Measurements from ENCODE around the gene CSNK1G3.

CSNK1G3 gene

GRCh38 chr5:123540534-123540933 lies 28.6 kb downstream of the CSNK1G3 start:
- no peak for TF ChIP-seq TAF1 (IDR thresholded peaks at IDR 0.05; ENCODE audit: borderline replicate concordance, low read depth, low read length)
- no peak for TF ChIP-seq POLR2AphosphoS5 (IDR thresholded peaks at IDR 0.05; ENCODE audit: low read depth, low read length)
- TF ChIP-seq POLR2A (IDR thresholded peaks at IDR 0.05; ENCODE audit: low read depth, low read length), result no peak
- FAIRE-seq, result no peak
- DNase-seq (ENCODE audit: insufficient read length), result no peak

- FAIRE-seq (peak; percentile 44), DNase-seq (ENCODE audit: insufficient read length) (no peak)
- TF ChIP-seq TAF1 (IDR thresholded peaks at IDR 0.05; ENCODE audit: borderline replicate concordance, low read depth, low read length) (no peak), POLR2AphosphoS5 (IDR thresholded peaks at IDR 0.05; ENCODE audit: low read depth, low read length) (no peak), POLR2A (IDR thresholded peaks at IDR 0.05; ENCODE audit: low read depth, low read length) (no peak)
These were observed 31.5 kb downstream of the CSNK1G3 start for GRCh38 chr5:123543438-123543837.

GRCh38 chr5:123545506-123545905 lies 33.5 kb downstream of the CSNK1G3 start:
- DNase-seq (ENCODE audit: insufficient read length), result no peak
- FAIRE-seq, result peak; percentile 72

GRCh38 chr5:123546657-123547056 lies 34.7 kb downstream of the CSNK1G3 start:
- FAIRE-seq (no peak), DNase-seq (ENCODE audit: insufficient read length) (no peak)
- TF ChIP-seq POLR2A (IDR thresholded peaks at IDR 0.05; ENCODE audit: low read depth, low read length), result no peak
- no peak for TF ChIP-seq TAF1 (IDR thresholded peaks at IDR 0.05; ENCODE audit: borderline replicate concordance, low read depth, low read length)
- TF ChIP-seq POLR2AphosphoS5 (IDR thresholded peaks at IDR 0.05; ENCODE audit: low read depth, low read length), result no peak

More at GRCh38 chr5:123545506-123545905, 33.5 kb downstream of the CSNK1G3 start:
- no peak for TF ChIP-seq POLR2AphosphoS5 (IDR thresholded peaks at IDR 0.05; ENCODE audit: low read depth, low read length)
- TF ChIP-seq TAF1 (IDR thresholded peaks at IDR 0.05; ENCODE audit: borderline replicate concordance, low read depth, low read length), result no peak
- no peak for TF ChIP-seq POLR2A (IDR thresholded peaks at IDR 0.05; ENCODE audit: low read depth, low read length)

GRCh38 chr5:123549256-123549904 lies 37.4 kb downstream of the CSNK1G3 start:
- peak; percentile 2 for DNase-seq (ENCODE audit: insufficient read length)
- peak; percentile 95 for FAIRE-seq
- TF ChIP-seq POLR2A (IDR thresholded peaks at IDR 0.05; ENCODE audit: low read depth, low read length) (peak; percentile 27; the same call in 1 of the 2 replicates), TAF1 (IDR thresholded peaks at IDR 0.05; ENCODE audit: borderline replicate concordance, low read depth, low read length) (no peak)

- no peak for DNase-seq (ENCODE audit: insufficient read length)
- no peak for TF ChIP-seq POLR2AphosphoS5 (IDR thresholded peaks at IDR 0.05; ENCODE audit: low read depth, low read length)
- no peak for TF ChIP-seq POLR2A (IDR thresholded peaks at IDR 0.05; ENCODE audit: low read depth, low read length)
- no peak for TF ChIP-seq TAF1 (IDR thresholded peaks at IDR 0.05; ENCODE audit: borderline replicate concordance, low read depth, low read length)
- no peak for FAIRE-seq
These were observed 42.6 kb downstream of the CSNK1G3 start for GRCh38 chr5:123554601-123555000.

GRCh38 chr5:123557907-123558306 lies 45.9 kb downstream of the CSNK1G3 start:
- DNase-seq (ENCODE audit: insufficient read length) (no peak), FAIRE-seq (no peak)
- TF ChIP-seq POLR2AphosphoS5 (IDR thresholded peaks at IDR 0.05; ENCODE audit: low read depth, low read length), result no peak
- no peak for TF ChIP-seq TAF1 (IDR thresholded peaks at IDR 0.05; ENCODE audit: borderline replicate concordance, low read depth, low read length)

GRCh38 chr5:123558762-123559433 lies 46.9 kb downstream of the CSNK1G3 start:
- FAIRE-seq, result no peak
- no peak for TF ChIP-seq TAF1 (IDR thresholded peaks at IDR 0.05; ENCODE audit: borderline replicate concordance, low read depth, low read length)
- TF ChIP-seq POLR2A (IDR thresholded peaks at IDR 0.05; ENCODE audit: low read depth, low read length), result no peak
- TF ChIP-seq POLR2AphosphoS5 (IDR thresholded peaks at IDR 0.05; ENCODE audit: low read depth, low read length), result no peak
- no peak for DNase-seq (ENCODE audit: insufficient read length)

GRCh38 chr5:123559434-123559775 lies 47.4 kb downstream of the CSNK1G3 start:
- FAIRE-seq, result no peak
- DNase-seq (ENCODE audit: insufficient read length), result no peak
- no peak for TF ChIP-seq POLR2A (IDR thresholded peaks at IDR 0.05; ENCODE audit: low read depth, low read length)
- TF ChIP-seq TAF1 (IDR thresholded peaks at IDR 0.05; ENCODE audit: borderline replicate concordance, low read depth, low read length), result no peak
- TF ChIP-seq POLR2AphosphoS5 (IDR thresholded peaks at IDR 0.05; ENCODE audit: low read depth, low read length), result no peak

GRCh38 chr5:123561230-123561629 lies 49.3 kb downstream of the CSNK1G3 start:
- DNase-seq (ENCODE audit: insufficient read length) (no peak), FAIRE-seq (no peak)
- no peak for TF ChIP-seq POLR2A (IDR thresholded peaks at IDR 0.05; ENCODE audit: low read depth, low read length)
- TF ChIP-seq POLR2AphosphoS5 (IDR thresholded peaks at IDR 0.05; ENCODE audit: low read depth, low read length), result no peak
- no peak for TF ChIP-seq TAF1 (IDR thresholded peaks at IDR 0.05; ENCODE audit: borderline replicate concordance, low read depth, low read length)

GRCh38 chr5:123571927-123572326 lies 60.0 kb downstream of the CSNK1G3 start:
- no peak for FAIRE-seq
- TF ChIP-seq TAF1 (IDR thresholded peaks at IDR 0.05; ENCODE audit: borderline replicate concordance, low read depth, low read length) (no peak), POLR2A (IDR thresholded peaks at IDR 0.05; ENCODE audit: low read depth, low read length) (no peak), POLR2AphosphoS5 (IDR thresholded peaks at IDR 0.05; ENCODE audit: low read depth, low read length) (no peak)
- DNase-seq (ENCODE audit: insufficient read length), result no peak

GRCh38 chr5:123578390-123578789 lies 66.4 kb downstream of the CSNK1G3 start:
- TF ChIP-seq POLR2AphosphoS5 (IDR thresholded peaks at IDR 0.05; ENCODE audit: low read depth, low read length) (no peak), POLR2A (IDR thresholded peaks at IDR 0.05; ENCODE audit: low read depth, low read length) (no peak)
- no peak for FAIRE-seq
- no peak for DNase-seq (ENCODE audit: insufficient read length)
